GM12873 (cell line): ENCODE measurements around the gene BCL2L15.

Experiments
- TF ChIP-seq, protein P1 (sequence below): IDR thresholded peaks from 2 replicates; pipeline ENCODE4 v1.5.1; 2012; ENCODE audit warnings: low read depth, mild to moderate bottlenecking, moderate library complexity, low read length, control low read depth; ENCODE audit not compliant: insufficient read depth; ENCODE audit errors: missing control alignments

The BCL2L15 gene

GRCh38 chr1:113887402-113888175 lies at the start of gene BCL2L15:
TSS of gene BCL2L15 (minus strand) at chr1:113887581. CDS start at chr1:113887375, 206 bp downstream.
- TF ChIP-seq, protein P1, sequence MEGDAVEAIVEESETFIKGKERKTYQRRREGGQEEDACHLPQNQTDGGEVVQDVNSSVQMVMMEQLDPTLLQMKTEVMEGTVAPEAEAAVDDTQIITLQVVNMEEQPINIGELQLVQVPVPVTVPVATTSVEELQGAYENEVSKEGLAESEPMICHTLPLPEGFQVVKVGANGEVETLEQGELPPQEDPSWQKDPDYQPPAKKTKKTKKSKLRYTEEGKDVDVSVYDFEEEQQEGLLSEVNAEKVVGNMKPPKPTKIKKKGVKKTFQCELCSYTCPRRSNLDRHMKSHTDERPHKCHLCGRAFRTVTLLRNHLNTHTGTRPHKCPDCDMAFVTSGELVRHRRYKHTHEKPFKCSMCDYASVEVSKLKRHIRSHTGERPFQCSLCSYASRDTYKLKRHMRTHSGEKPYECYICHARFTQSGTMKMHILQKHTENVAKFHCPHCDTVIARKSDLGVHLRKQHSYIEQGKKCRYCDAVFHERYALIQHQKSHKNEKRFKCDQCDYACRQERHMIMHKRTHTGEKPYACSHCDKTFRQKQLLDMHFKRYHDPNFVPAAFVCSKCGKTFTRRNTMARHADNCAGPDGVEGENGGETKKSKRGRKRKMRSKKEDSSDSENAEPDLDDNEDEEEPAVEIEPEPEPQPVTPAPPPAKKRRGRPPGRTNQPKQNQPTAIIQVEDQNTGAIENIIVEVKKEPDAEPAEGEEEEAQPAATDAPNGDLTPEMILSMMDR, result no peak

DNA sequence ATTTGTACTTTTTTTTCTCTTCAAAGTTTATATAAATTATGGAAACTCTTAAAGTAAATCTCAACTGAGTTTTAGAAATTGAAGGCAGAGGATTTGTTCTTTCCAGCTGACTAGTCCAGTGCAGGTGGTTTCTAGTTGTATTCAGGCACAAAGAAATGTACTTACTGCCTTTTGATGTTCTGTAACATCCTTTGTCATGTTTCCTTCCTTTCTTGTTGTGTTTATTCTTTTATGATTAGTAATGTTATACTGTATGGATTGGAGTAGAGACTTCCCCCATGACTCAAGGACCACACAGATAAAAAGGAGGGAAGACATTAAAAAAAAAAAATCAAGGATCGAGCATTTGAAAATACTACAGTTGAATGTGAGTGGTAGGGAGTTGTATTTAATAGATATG lies 49.8 kb upstream of the BCL2L15 start:
- TF ChIP-seq, protein P1, result no peak

GRCh38 chr1:113935970-113936369 lies 48.6 kb upstream of the BCL2L15 start:
- TF ChIP-seq, protein P1, result no peak

DNA sequence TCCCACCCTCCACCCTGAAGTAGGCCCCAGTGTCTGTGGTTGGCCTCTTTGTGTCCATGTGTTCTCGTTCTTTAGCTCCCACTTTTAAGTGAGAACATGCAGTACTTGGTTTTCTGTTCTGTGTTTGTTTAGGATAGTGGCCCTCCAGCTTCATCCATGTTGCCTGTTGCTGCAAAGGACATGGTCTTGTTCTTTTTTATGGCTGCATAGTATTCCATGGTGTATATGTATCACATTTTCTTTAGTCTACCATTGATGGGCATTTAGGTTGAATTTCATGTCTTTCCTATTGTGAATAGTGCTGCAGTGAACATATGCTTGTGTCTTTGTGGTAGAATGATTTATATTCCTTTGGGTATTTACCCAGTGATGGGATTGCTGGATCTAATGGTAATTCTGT lies 47.8 kb upstream of the BCL2L15 start:
- TF ChIP-seq, protein P1, result no peak

DNA sequence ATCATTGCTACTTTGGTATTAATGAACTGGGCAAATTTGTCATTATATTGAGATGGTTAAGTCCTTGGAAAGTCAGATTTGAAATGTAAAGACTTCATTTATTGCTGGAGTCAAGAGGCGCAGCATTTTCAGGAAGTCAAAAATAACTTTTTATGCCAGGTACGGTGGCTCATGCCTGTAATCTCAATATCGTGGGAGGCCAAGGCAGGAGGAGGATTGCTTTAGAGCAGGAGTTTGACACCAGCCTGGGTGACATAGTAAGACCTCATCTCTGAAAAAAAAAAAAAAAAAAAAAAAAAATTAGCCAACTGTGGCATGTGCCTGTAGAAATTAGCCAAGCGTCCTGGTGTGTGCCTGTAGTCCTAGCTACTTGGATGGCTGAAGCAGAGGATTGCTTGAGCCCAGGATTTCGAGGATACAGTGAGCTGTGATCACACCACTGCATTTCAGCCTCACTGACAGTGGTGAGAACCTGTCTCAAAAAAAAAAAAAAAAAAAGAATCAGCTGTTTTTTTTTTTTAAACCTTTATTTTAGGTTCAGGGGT lies 47.2 kb upstream of the BCL2L15 start:
- TF ChIP-seq, protein P1, result no peak

GRCh38 chr1:113934006-113934405 lies 46.6 kb upstream of the BCL2L15 start:
- TF ChIP-seq, protein P1, result no peak

DNA sequence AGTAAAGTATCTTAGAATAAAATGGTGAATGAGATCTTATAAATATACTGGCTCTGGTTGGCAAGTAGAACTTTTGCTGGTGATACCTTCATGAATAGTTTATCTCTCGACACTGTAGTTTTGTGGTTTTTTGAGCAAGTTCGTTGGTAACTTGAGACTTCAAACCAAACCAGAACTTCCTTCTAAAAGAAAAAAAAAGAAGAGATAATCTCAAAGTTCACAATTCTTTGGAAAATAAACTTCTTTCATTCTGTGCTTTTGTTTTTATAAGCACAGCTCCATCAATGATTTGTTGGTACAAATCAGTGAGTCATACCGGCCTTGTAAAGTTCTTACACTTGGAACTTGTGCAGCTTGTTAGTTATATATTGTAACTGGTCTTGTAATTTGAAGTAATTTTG lies 44.1 kb upstream of the BCL2L15 start:
- TF ChIP-seq, protein P1, result no peak
